NCI-H2029 (cell line): ENCODE results near the gene PCDHB14.
A peak's percentile ranks its signal among the peaks of the same experiment; 100 is the strongest.
"Not testable (repeated sequence)": the region's sequence is repeated elsewhere in the genome, so short reads cannot be mapped to it uniquely, and the experiment has no call there.

Experiments used
- DNase-seq: peaks from one replicate; lab custom pipeline; 2025; lab: John Stamatoyannopoulos, UW

PCDHB14 gene

DNA sequence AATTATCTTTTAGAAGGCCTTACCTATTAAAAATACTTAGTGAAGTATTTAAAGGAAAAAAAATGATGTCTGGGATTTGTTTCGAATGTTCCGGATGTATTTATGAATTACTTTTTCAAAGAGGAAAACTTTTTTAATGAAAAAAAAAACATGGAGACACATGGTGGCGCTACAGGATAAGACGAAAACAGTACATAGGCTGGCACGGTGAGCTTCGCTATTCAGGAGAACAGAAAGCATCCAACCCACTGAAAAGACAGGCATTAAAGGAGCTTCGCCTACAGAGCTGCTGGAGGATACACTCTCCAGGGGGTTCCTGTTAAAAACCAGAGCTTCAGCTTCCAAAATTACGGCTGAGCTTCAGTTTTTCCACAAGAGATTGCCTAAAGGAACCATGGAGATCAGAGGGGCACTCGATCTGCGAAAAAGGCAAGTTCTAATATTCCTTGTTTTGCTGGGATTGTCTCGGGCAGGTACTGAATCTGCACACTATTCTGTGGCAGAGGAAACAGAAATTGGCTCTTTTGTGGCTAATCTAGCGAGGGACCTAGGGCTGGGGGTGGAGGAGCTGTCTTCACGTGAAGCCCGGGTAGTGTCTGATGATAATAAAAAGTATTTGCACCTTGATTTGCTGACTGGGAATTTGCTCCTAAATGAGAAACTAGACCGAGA, at the start of gene PCDHB14:
PCDHB14 (plus strand) TSS at position 232 of the 672 bp plus-strand sequence; CDS start at position 395, 163 bp downstream.
- DNase-seq, result peak; percentile 34

DNA sequence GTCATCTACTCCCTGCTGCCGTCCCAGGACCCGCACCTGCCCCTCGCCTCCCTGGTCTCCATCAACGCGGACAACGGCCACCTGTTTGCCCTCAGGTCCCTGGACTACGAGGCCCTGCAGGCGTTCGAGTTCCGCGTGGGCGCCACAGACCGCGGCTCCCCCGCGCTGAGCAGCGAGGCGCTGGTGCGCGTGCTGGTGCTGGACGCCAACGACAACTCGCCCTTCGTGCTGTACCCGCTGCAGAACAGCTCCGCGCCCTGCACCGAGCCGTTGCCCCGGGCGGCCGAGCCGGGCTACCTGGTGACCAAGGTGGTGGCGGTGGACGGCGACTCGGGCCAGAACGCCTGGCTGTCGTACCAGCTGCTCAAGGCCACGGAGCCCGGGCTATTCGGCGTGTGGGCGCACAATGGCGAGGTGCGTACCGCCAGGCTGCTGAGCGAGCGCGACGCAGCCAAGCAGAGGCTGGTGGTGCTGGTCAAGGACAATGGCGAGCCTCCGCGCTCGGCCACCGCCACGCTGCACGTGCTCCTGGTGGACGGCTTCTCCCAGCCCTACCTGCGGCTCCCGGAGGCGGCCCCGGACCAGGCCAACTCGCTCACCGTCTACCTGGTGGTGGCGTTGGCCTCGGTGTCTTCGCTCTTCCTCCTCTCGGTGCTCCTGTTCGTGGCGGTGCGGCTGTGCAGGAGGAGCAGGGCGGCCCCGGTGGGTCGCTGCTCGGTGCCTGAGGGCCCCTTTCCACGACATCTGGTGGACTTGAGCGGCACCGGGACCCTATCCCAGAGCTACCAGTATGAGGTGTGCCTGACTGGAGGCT, 48.6 kb upstream of the PCDHB14 start:
- not testable (repeated sequence) for DNase-seq

DNA sequence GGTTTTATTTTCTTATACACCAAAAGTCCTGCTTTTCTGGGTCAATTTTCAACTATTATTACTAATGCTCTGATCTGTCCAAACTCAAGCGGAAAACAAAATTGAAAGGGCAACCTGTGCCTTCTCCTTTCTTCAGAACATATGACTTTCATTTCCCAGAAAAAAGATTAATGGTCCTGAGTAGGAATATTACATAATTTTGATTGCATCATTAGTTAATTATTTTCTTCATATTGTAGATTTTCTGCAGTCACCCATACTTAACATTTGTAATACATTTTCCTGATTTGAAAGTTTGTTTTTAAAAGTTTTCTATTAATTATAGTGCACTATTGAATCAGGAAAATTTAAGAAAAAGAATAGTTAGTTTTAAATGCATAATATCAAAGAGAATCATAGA, 47.2 kb upstream of the PCDHB14 start:
- no peak for DNase-seq

DNA sequence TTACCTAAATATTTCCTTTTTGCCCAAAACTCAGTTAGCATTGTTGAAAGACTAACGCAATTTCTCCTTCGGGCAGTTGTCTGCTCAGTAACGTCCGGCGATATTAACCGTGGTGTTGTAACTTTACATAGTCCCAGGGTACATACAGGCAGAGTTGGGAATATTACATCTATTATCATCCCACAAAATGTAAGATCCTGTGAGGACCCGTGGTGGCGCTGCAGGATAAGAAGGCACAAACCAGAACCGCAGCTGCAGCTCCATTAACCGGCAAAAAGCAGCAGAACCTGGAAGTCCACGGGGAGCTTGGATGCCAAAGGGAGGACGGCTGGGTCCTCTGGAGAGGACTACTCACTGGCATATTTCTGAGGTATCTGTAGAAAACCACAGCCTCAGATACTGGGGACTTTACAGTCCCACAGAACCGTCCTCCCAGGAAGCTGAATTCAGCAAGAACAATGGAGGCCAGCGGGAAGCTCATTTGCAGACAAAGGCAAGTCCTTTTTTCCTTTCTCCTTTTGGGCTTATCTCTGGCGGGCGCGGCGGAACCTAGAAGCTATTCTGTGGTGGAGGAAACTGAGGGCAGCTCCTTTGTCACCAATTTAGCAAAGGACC, 45.5 kb upstream of the PCDHB14 start, which contains the start of gene PCDHB8:
PCDHB8 (plus strand) TSS at position 214 of the 615 bp plus-strand sequence; CDS start at position 459, 245 bp downstream.
- DNase-seq, result not testable (repeated sequence)

DNA sequence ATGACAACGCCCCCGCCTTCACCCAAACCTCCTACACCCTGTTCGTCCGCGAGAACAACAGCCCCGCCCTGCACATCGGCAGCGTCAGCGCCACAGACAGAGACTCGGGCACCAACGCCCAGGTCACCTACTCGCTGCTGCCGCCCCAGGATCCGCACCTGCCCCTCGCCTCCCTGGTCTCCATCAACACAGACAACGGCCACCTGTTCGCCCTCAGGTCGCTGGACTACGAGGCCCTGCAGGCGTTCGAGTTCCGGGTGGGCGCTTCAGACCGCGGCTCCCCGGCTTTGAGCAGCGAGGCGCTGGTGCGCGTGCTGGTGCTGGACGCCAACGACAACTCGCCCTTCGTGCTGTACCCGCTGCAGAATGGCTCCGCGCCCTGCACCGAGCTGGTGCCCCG, 43.8 kb upstream of the PCDHB14 start:
- DNase-seq, result not testable (repeated sequence)

DNA sequence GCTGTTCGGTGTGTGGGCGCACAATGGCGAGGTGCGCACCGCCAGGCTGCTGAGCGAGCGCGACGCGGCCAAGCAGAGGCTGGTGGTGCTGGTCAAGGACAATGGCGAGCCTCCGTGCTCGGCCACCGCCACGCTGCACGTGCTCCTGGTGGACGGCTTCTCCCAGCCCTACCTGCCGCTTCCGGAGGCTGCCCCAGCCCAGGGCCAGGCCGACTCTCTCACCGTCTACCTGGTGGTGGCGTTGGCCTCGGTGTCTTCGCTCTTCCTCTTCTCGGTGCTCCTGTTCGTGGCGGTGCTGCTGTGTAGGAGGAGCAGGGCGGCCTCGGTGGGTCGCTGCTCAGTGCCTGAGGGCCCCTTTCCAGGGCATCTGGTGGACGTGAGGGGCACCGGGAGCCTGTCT, 43.3 kb upstream of the PCDHB14 start:
- not testable (repeated sequence) for DNase-seq

DNA sequence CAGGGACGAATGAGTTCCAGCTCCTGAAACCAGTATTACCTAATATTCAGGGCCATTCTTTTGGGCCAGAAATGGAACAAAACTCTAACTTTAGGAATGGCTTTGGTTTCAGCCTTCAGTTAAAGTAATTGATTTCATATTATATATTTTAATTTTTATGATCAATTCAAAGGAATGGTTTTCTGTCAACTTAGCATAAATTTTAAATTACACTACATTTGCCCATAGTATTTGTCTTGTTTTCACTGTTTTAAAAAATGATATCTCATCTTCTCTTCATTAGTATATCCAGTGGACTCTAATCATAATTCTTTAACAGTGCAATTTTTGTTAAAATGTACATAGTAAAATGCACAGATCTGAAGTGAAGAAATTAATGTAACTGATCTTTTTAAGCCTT, 42.8 kb upstream of the PCDHB14 start:
- DNase-seq, result no peak

DNA sequence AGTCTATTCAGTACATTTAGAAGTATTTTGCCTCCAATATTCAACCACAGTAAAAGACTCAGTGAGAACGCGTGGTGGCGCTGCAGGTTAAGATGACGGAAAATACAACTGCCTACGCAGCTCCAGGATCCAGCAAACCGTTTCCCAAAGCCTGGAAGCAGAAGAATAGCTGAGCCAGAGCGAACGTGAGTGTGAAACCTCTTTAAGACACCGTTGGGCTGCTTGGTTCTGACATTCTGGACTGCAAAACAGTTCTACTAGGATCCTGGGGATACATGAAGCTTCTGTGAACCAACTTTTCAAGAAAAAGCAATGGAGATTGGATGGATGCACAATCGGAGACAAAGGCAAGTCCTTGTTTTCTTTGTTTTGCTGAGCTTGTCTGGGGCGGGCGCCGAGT, 40.9 kb upstream of the PCDHB14 start, which contains the start of gene PCDHB16:
PCDHB16 (plus strand) TSS at position 140 of the 400 bp plus-strand sequence; CDS start at position 313, 173 bp downstream.
- DNase-seq, result peak; percentile 54

DNA sequence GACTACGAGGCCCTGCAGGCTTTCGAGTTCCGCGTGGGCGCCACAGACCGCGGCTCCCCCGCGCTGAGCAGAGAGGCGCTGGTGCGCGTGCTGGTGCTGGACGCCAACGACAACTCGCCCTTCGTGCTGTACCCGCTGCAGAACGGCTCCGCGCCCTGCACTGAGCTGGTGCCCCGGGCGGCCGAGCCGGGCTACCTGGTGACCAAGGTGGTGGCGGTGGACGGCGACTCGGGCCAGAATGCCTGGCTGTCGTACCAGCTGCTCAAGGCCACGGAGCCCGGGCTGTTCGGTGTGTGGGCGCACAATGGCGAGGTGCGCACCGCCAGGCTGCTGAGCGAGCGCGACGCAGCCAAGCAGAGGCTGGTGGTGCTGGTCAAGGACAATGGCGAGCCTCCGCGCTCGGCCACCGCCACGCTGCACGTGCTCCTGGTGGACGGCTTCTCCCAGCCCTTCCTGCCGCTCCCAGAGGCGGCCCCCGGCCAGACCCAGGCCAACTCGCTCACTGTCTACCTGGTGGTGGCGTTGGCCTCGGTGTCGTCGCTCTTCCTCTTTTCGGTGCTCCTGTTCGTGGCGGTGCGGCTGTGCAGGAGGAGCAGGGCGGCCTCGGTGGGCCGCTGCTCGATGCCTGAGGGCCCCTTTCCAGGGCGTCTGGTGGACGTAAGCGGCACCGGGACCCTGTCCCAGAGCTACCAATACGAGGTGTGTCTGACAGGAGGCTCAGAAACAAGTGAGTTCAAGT, 38.9 kb upstream of the PCDHB14 start:
- DNase-seq, result not testable (repeated sequence)

DNA sequence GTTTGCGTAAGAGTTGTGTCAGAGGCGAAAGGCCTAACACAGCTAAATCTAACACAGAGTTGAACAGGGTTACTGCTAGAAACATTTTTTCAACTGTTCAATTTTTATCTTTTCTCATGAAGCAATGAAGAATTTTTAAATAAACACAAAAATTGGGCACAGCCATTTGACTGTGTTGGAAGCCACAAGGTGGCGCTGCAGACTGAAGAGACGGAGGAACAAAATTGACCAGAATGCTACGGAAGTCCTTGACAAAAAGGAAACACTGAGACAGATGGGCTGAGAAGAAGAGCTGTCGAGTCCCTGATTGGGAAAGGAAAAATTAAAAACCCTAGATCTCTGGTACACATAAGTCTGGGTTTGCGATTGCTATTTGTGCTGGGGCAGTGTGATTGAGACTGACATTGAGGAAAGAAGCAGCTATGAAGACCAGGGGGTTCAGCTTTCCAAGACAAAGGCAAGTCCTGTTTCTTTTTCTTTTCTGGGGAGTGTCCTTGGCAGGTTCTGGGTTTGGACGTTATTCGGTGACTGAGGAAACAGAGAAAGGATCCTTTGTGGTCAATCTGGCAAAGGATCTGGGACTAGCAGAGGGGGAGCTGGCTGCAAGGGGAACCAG, 36.1 kb upstream of the PCDHB14 start, which contains the start of gene PCDHB9:
PCDHB9 (plus strand) TSS at position 265 of the 616 bp plus-strand sequence; CDS start at position 423, 158 bp downstream.
- peak; percentile 29 for DNase-seq

DNA sequence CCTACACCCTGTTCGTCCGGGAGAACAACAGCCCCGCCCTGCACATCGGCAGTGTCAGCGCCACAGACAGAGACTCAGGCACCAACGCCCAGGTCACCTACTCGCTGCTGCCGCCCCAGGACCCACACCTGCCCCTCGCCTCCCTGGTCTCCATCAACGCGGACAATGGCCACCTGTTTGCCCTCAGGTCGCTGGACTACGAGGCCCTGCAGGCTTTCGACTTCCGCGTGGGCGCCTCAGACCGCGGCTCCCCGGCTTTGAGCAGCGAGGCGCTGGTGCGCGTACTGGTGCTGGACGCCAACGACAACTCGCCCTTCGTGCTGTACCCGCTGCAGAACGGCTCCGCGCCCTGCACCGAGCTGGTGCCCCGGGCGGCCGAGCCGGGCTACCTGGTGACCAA, 34.5 kb upstream of the PCDHB14 start:
- DNase-seq, result not testable (repeated sequence)

DNA sequence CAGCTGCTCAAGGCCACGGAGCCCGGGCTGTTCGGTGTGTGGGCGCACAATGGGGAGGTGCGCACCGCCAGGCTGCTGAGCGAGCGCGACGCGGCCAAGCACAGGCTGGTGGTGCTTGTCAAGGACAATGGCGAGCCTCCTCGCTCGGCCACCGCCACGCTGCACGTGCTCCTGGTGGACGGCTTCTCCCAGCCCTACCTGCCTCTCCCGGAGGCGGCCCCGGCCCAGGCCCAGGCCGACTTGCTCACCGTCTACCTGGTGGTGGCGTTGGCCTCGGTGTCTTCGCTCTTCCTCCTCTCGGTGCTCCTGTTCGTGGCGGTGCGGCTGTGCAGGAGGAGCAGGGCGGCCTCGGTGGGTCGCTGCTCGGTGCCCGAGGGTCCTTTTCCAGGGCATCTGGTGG, 34.0 kb upstream of the PCDHB14 start:
- not testable (repeated sequence) for DNase-seq

DNA sequence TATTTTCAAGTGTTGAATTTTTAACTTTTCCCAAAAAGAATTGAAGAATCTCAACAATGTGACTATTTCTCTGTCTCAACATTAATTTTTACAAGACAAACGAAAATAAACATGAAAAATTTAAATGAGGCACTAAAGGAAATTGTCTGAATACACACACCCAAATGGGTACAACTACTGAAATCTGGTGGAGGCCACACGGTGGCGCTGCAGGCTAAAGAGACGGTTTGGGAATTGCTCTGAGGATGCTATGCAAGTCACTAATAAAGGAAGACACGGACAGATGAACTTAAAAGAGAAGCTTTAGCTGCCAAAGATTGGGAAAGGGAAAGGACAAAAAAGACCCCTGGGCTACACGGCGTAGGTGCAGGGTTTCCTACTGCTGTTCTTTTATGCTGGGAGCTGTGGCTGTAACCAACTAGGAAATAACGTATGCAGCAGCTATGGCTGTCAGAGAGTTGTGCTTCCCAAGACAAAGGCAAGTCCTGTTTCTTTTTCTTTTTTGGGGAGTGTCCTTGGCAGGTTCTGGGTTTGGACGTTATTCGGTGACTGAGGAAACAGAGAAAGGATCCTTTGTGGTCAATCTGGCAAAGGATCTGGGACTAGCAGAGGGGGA, 30.9 kb upstream of the PCDHB14 start, which contains the start of gene PCDHB10:
PCDHB10 (plus strand) TSS at position 244 of the 616 bp plus-strand sequence; CDS start at position 444, 200 bp downstream.
- DNase-seq, result no peak

DNA sequence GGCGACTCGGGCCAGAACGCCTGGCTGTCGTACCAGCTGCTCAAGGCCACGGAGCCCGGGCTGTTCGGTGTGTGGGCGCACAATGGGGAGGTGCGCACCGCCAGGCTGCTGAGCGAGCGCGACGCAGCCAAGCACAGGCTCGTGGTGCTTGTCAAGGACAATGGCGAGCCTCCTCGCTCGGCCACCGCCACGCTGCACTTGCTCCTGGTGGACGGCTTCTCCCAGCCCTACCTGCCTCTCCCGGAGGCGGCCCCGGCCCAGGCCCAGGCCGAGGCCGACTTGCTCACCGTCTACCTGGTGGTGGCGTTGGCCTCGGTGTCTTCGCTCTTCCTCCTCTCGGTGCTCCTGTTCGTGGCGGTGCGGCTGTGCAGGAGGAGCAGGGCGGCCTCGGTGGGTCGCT, 28.8 kb upstream of the PCDHB14 start:
- DNase-seq, result not testable (repeated sequence)

DNA sequence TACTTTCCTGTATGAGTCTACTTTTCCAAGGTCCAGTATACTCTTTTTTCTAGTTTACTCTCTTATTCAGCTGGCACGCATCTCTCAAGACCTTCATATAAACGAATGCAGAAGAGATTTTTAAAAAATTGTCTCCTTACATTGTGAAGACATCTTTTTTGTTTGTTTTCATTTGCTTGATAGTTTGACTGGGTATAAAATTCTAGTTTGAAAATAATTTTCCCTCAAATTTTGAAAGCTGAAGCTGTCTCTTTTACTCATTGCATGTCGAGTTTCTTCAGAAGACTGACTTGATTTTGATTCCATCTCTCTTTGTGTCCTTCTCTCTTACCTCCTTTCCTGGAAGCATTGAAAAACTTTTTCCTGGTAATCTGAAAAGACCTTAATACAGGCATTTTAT, 26.8 kb upstream of the PCDHB14 start:
- no peak for DNase-seq

DNA sequence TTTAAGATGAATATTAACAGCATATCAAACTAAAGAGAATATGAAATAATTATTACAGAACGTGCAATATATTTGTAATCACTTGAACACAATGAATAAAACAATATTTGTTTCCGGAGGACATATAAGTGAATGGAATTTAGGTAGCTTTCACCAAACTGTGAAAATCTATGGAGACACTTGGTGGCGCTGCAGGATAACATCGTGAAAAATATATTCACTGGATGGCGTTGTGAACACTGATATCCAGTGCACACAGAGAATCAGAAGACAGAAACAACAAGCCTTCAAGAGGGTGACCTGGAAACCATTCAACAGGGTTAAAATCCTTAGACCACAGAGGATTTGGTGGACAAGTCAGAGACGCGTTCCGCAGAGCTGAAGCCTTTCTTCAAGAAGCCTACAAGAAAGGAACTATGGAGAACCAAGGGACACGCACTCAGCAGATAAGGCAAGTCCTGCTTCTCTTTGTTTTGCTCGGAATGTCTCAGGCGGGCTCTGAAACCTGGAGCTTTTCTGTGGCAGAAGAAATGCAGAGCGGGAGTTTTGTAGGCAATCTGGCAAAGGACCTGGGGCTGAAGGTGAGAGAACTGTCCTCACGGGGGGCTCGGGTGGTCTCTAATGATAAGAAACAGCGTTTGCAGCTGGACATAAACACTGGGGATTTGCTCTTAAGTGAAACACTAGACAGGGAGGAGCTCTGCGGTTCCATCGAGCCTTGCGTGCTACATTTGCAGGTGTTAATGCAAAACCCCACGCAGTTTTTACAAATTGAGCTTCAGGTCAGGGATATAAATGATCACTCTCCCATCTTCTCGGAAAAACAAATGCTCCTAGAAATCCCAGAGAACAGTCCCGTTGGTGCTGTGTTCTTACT, 23.5 kb upstream of the PCDHB14 start, which contains the start of gene PCDHB11:
PCDHB11 (plus strand) TSS at position 269 of the 877 bp plus-strand sequence; CDS start at position 417, 148 bp downstream.
- DNase-seq, result no peak

DNA sequence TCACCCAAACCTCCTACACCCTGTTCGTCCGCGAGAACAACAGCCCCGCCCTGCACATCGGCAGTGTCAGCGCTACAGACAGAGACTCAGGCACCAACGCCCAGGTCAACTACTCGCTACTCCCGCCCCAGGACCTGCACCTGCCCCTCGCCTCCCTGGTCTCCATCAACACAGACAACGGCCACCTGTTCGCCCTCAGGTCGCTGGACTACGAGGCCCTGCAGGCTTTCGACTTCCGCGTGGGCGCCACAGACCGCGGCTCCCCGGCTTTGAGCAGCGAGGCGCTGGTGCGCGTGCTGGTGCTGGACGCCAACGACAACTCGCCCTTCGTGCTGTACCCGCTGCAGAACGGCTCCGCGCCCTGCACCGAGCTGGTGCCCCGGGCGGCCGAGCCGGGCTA, 22.0 kb upstream of the PCDHB14 start:
- not testable (repeated sequence) for DNase-seq

DNA sequence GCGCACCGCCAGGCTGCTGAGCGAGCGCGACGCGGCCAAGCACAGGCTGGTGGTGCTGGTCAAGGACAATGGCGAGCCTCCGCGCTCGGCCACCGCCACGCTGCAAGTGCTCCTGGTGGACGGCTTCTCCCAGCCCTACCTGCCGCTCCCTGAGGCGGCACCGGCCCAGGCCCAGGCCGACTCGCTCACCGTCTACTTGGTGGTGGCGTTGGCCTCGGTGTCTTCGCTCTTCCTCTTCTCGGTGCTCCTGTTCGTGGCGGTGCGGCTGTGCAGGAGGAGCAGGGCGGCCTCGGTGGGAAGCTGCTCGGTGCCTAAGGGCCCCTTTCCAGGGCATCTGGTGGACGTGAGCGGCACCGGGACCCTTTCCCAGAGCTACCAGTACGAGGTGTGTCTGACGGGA, 21.5 kb upstream of the PCDHB14 start:
- DNase-seq, result not testable (repeated sequence)

DNA sequence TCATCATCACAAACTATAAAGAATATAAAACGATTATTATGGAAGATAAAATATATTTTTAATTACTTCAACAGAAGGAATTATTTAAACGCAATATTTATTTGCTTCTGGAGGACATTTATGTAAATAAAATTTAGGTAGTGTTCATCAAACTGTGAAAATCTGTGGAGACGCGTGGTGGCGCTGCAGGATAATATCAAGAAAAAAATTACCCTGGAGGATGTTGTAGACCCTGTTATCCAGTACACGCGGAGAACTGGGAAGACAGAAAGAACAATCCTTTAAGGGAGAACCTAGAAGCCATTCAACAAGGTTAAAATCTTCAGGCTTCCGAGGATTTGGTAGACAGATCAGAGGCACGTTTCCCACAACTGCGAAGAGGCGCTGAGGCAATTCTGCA, 14.7 kb upstream of the PCDHB14 start, which contains the start of gene PCDHB12:
PCDHB12 (plus strand) TSS at position 242 of the 400 bp plus-strand sequence. CDS start 189 bp downstream, outside the sequence.
- DNase-seq, result no peak
